Caco-2 (cell line): Measurements from ENCODE around the gene RPS6KA5. TPM values are rescaled to one million over a fixed set of nuclear protein-coding genes. Genes with fewer than 3 reads are reported as not detected.

Experiments used
- BruUV-seq: library from RNA; stranded (reverse); fragments of 400-500 nt; replicated peaks from 2 replicates; lab custom pipeline; 2021; lab: Mats Ljungman, UMichigan
- CTCF ChIA-PET: fragments of 300-600 bp; sonication (Branson Sonifier 250); formaldehyde crosslinking; loops from one replicate; lab custom pipeline; 2022; ENCODE audit warnings: antibody characterized with exemption; lab: Charles Lee
- POLR2A ChIA-PET: fragments of 300-600 bp; sonication (Branson Sonifier 250); formaldehyde crosslinking; loops from one replicate; lab custom pipeline; 2022; ENCODE audit warnings: antibody characterized with exemption; lab: Charles Lee
- DNase-seq, 2 experiments: peaks; one replicate each; pipeline versions ENCODE4 v3.0.0 to v3.0.0-alpha.2; 2020 to 2022
- H3K27me3 ChIP-seq: replicated peaks from 2 replicates; pipeline ENCODE4 v1.6.0; 2011; ENCODE audit warnings: low read length; ENCODE audit not compliant: control insufficient read depth, insufficient read depth
- H3K36me3 ChIP-seq: 2 replicates; pipeline ENCODE4 v1.5.1; 2011; ENCODE audit warnings: low read length; ENCODE audit not compliant: control insufficient read depth, insufficient read depth
- H3K4me1 ChIP-seq: fragments of 250-450 bp; sonication (Bioruptor Pico); 2 replicates; pipeline ENCODE4 v1.5.1; 2020; ENCODE audit warnings: mild to moderate bottlenecking
- H3K4me3 ChIP-seq: 2 replicates; pipeline ENCODE4 v1.5.1; 2011; ENCODE audit warnings: low read depth, mild to moderate bottlenecking, control low read depth, low read length
- H3K9me3 ChIP-seq: fragments of 250-450 bp; sonication (Bioruptor Pico); 2 replicates; pipeline ENCODE4 v1.5.1; 2020; ENCODE audit warnings: mild to moderate bottlenecking, moderate library complexity
- H3K27ac Mint-ChIP-seq: one replicate; pipeline ENCODE4 v1.8.0; 2022; ENCODE audit warnings: mixed read lengths; ENCODE audit not compliant: unreplicated experiment
- H3K27me3 Mint-ChIP-seq: one replicate; pipeline ENCODE4 v1.8.0; 2022; ENCODE audit warnings: mixed read lengths; ENCODE audit not compliant: insufficient read depth, unreplicated experiment
- H3K36me3 Mint-ChIP-seq: one replicate; pipeline ENCODE4 v1.8.0; 2022; ENCODE audit warnings: mild to moderate bottlenecking, mixed read lengths; ENCODE audit not compliant: insufficient read depth, unreplicated experiment
- H3K4me1 Mint-ChIP-seq: one replicate; pipeline ENCODE4 v1.8.0; 2022; ENCODE audit warnings: low read depth, mixed read lengths; ENCODE audit not compliant: unreplicated experiment
- H3K4me3 Mint-ChIP-seq: one replicate; pipeline ENCODE4 v1.8.0; 2022; ENCODE audit warnings: mild to moderate bottlenecking, moderate library complexity, mixed read lengths; ENCODE audit not compliant: unreplicated experiment
- H3K9me3 Mint-ChIP-seq: one replicate; pipeline ENCODE4 v1.8.0; 2022; ENCODE audit warnings: mixed read lengths; ENCODE audit not compliant: unreplicated experiment
- intact Hi-C: fragments of 100-400 bp; cut with micrococcal nuclease; formaldehyde crosslinking; loops from one replicate; pipeline ENCODE4 v1.10.0; 2022; ENCODE audit not compliant: unreplicated experiment
- total RNA-seq: library from RNA; stranded (reverse); gene quantifications from 2 replicates; pipeline ENCODE4 v1.2.3, GENCODE V29; 2022
- TF ChIP-seq, protein P1 (sequence below), 2 experiments: fragments of 200-600 bp in 1 of 2; IDR thresholded peaks; 1 replicate in 1 of 2; 2 replicates in 1 of 2; pipeline versions ENCODE4 v1.5.1 to v1.8.0; 2011 to 2022; ENCODE audit warnings: antibody characterized with exemption in 1 of 2, control low read depth in 1 of 2, inconsistent platforms in 1 of 2, low read depth in 1 of 2, low read length in 1 of 2, mild to moderate bottlenecking in 1 of 2, moderate library complexity in 1 of 2; ENCODE audit not compliant: insufficient read depth in 1 of 2, severe bottlenecking in 1 of 2, unreplicated experiment in 1 of 2

Gene RPS6KA5
- total RNA-seq, 1 experiment from 2014 or later = 5.7 TPM

DNA sequence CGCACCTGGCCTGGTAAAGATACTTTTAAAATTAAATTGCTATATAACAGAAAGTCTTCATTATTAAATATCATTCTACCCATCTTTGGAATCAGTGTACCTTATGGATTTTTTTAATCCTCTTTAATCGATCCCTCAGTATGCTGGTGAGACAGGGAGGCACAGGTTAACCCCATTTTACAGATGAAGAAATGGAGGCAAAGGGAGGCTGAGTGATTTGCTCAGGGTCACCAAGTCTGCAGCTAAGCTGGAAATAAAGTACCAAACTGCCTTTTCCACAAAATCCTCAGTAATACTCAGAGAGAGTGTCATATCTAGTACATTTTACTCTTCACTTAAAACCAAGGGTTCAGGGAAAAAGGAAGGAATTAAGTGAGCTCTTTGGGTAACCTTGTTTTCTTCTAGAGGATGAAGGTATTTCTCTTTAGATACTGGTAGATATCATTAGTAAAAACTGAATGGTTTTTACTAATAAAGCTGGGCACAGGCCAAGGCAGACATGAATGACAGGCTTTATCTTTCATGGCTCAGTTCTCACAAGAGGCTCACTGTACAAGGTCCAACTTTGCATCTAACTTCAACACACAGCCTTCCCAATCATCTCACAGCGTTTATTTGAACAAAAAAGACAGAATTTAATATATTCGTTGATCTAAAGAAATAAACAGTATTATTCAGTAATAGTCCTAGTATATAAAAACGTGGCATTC, 209.0 kb downstream of the RPS6KA5 start:
- POLR2A ChIA-PET = no interaction called here
- no peak overlapping the region for H3K27ac Mint-ChIP-seq
- Histone ChIP-seq H3K4me3 (no peak overlapping the region), H3K27me3 (no peaks in the 10 kb centered on the region), H3K36me3 (no peaks in the 10 kb centered on the region), H3K9me3 (no peaks in the 10 kb centered on the region), H3K4me1 (no peaks in the 10 kb centered on the region; the same call in 1 of the 2 replicates)
- peaks cover 6% of the 10 kb centered on the region for H3K4me1 Mint-ChIP-seq
- no peaks in the 10 kb centered on the region for H3K27me3 Mint-ChIP-seq
- BruUV-seq = no TSS peak
- H3K9me3 Mint-ChIP-seq = no peaks in the 10 kb centered on the region
- TF ChIP-seq, protein P1, sequence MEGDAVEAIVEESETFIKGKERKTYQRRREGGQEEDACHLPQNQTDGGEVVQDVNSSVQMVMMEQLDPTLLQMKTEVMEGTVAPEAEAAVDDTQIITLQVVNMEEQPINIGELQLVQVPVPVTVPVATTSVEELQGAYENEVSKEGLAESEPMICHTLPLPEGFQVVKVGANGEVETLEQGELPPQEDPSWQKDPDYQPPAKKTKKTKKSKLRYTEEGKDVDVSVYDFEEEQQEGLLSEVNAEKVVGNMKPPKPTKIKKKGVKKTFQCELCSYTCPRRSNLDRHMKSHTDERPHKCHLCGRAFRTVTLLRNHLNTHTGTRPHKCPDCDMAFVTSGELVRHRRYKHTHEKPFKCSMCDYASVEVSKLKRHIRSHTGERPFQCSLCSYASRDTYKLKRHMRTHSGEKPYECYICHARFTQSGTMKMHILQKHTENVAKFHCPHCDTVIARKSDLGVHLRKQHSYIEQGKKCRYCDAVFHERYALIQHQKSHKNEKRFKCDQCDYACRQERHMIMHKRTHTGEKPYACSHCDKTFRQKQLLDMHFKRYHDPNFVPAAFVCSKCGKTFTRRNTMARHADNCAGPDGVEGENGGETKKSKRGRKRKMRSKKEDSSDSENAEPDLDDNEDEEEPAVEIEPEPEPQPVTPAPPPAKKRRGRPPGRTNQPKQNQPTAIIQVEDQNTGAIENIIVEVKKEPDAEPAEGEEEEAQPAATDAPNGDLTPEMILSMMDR (IDR thresholded peaks at IDR 0.05; ENCODE audit: insufficient read depth in 1 of 2, low read depth in 1 of 2, low read length in 1 of 2, severe bottlenecking in 1 of 2, unreplicated experiment in 1 of 2) = no peak
- intact Hi-C loops = no loop called here
- no peak overlapping the region for H3K4me3 Mint-ChIP-seq
- CTCF ChIA-PET = no interaction called here
- DNase-seq = no peak
- no peaks in the 10 kb centered on the region for H3K36me3 Mint-ChIP-seq

DNA sequence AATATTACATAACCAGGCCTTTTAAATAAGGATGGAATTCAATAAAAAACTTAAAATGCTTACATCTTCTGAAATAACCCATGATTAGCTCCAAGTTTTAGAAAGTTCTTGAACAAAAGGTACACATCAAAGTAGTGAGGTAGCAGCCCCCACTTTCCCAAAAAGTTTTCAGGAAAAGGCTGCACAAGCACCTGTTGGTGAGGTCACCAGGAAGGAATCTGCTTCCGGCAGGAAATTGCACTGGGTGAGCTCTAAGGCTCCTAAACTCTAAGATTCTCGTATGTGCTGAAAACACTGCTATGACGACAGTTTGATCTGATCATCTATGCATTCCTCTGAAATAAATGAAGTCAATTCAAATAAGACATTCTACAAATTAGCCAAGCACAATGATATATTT, 210.0 kb downstream of the RPS6KA5 start:
- Histone ChIP-seq H3K4me1 (no peaks in the 10 kb centered on the region; the same call in 1 of the 2 replicates), H3K4me3 (no peak overlapping the region), H3K9me3 (no peaks in the 10 kb centered on the region), H3K27me3 (no peaks in the 10 kb centered on the region), H3K36me3 (no peaks in the 10 kb centered on the region)
- H3K4me3 Mint-ChIP-seq = no peak overlapping the region
- DNase-seq = no peak
- ChIA-PET POLR2A (no interaction called here), CTCF (no interaction called here)
- TF ChIP-seq, protein P1 (IDR thresholded peaks at IDR 0.05; ENCODE audit: insufficient read depth in 1 of 2, low read depth in 1 of 2, low read length in 1 of 2, severe bottlenecking in 1 of 2, unreplicated experiment in 1 of 2) = no peak
- no TSS peak for BruUV-seq
- no peak overlapping the region for H3K27ac Mint-ChIP-seq
- intact Hi-C loops = no loop called here
- no peaks in the 10 kb centered on the region for H3K27me3 Mint-ChIP-seq
- H3K36me3 Mint-ChIP-seq = no peaks in the 10 kb centered on the region
- no peaks in the 10 kb centered on the region for H3K9me3 Mint-ChIP-seq
- H3K4me1 Mint-ChIP-seq = peaks cover 6% of the 10 kb centered on the region

DNA sequence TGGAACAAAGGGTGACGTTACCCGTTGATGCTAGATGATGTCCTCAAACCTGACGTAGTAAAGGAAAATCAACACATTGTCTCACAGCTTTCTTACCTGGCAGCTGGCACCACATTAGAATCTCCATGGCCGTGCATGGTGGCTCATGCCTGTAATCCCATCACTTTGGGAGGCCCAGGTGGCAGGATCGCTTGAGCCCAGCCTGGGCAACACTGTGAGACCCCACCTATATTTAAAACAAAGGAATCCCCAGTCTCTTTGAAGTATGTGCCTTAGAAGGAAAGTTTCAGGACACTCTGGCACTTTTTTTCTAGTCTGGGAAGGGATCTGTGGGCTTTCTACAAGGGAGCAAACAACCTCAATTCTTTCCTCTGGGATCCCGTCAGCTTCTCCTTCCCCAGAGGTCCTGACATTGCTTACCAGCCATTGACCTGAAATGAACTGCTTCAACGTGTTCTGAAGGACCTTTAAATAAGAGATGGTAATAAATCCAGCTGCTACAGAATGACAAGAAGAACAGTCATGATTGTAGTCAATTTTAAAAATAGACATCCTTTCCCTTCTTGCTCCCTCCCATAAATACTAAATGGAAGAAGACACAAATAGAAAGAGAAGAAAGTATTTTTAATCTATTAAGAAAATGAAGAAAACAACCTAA, 210.5 kb downstream of the RPS6KA5 start:
- H3K4me3 ChIP-seq = no peak overlapping the region
- H3K4me1 Mint-ChIP-seq = peaks cover 6% of the 10 kb centered on the region
- no TSS peak for BruUV-seq
- H3K36me3 Mint-ChIP-seq = no peaks in the 10 kb centered on the region
- no peaks in the 10 kb centered on the region for H3K9me3 ChIP-seq
- H3K27ac Mint-ChIP-seq = no peak overlapping the region
- intact Hi-C loops = no loop called here
- H3K4me3 Mint-ChIP-seq = no peak overlapping the region
- no peaks in the 10 kb centered on the region for H3K27me3 ChIP-seq
- no peaks in the 10 kb centered on the region for H3K36me3 ChIP-seq
- no peak for DNase-seq
- ChIA-PET POLR2A (no interaction called here), CTCF (no interaction called here)
- TF ChIP-seq, protein P1 (IDR thresholded peaks at IDR 0.05; ENCODE audit: insufficient read depth in 1 of 2, low read depth in 1 of 2, low read length in 1 of 2, severe bottlenecking in 1 of 2, unreplicated experiment in 1 of 2) = no peak
- H3K4me1 ChIP-seq = no peaks in the 10 kb centered on the region; the same call in 1 of the 2 replicates
- H3K27me3 Mint-ChIP-seq = no peaks in the 10 kb centered on the region
- H3K9me3 Mint-ChIP-seq = no peaks in the 10 kb centered on the region
